ENCODE measurements around the gene SCUBE3. TPM values are rescaled to one million over a fixed set of nuclear protein-coding genes. Genes with fewer than 3 reads are reported as not detected.

The SCUBE3 gene
- total RNA-seq, 3 donors from 2014 or later (not counting 1 experiment from before 2014, with no cell fraction given), result 0.25 to 0.31 TPM; not detected in 1

- H3K9me3 Mint-ChIP-seq, result no peaks in the 10 kb centered on the region
- no peak for DNase-seq
- 81% methylated on average over 1 of the region's 2 CpGs for WGBS (ENCODE audit: insufficient coverage)
- H3K27ac Mint-ChIP-seq, result no peak overlapping the region
- H3K27ac ChIP-seq (ENCODE audit: low read length), result no peak overlapping the region
- H3K27me3 ChIP-seq (ENCODE audit: control insufficient read depth, insufficient read depth, low read length), result no peaks in the 10 kb centered on the region
- H3K27me3 Mint-ChIP-seq (ENCODE audit: low read depth in 2 of 2), result peaks cover 17 to 21% of the 10 kb centered on the region in 2 donors
- no peaks in the 10 kb centered on the region for H3K36me3 ChIP-seq (ENCODE audit: control insufficient read depth, insufficient read depth, low read length)
- no peak for ATAC-seq
- peaks cover 6 to 11% of the 10 kb centered on the region in 2 donors for H3K4me1 Mint-ChIP-seq
- intact Hi-C loops (cut with micrococcal nuclease), result no loop called here
- peaks cover 11% of the 10 kb centered on the region for H3K4me1 ChIP-seq (ENCODE audit: control insufficient read depth, insufficient read depth, low read length)
- H3K4me3 ChIP-seq (ENCODE audit: low read length), result no peak overlapping the region
- no peak overlapping the region for H3K4me3 Mint-ChIP-seq
- no peaks in the 10 kb centered on the region for H3K9me3 ChIP-seq (ENCODE audit: control insufficient read depth, insufficient read depth, low read length)
- TF ChIP-seq CTCF (IDR thresholded peaks at IDR 0.05), result no peak
- no peaks in the 10 kb centered on the region for H3K36me3 Mint-ChIP-seq
Observed at GRCh38 chr6:35186571-35186970, 27.2 kb upstream of the SCUBE3 start.

- Mint-ChIP-seq H3K27ac (no peak overlapping the region), H3K9me3 (no peaks in the 10 kb centered on the region), H3K36me3 (no peaks in the 10 kb centered on the region), H3K27me3 (ENCODE audit: low read depth in 2 of 2) (peaks cover 7 to 11% of the 10 kb centered on the region in 2 donors), H3K4me1 (peaks cover 16% of the 10 kb centered on the region in 2 donors), H3K4me3 (no peak overlapping the region)
- intact Hi-C loops (cut with micrococcal nuclease), result no loop called here
- no peaks in the 10 kb centered on the region for H3K27me3 ChIP-seq (ENCODE audit: control insufficient read depth, insufficient read depth, low read length)
- H3K4me1 ChIP-seq (ENCODE audit: control insufficient read depth, insufficient read depth, low read length), result peaks cover 26% of the 10 kb centered on the region
- no peak for ATAC-seq
- no peaks in the 10 kb centered on the region for H3K36me3 ChIP-seq (ENCODE audit: control insufficient read depth, insufficient read depth, low read length)
- no peak for DNase-seq
- H3K27ac ChIP-seq (ENCODE audit: low read length), result no peak overlapping the region
- TF ChIP-seq CTCF (IDR thresholded peaks at IDR 0.05), result no peak
- no peak overlapping the region for H3K4me3 ChIP-seq (ENCODE audit: low read length)
- no peaks in the 10 kb centered on the region for H3K9me3 ChIP-seq (ENCODE audit: control insufficient read depth, insufficient read depth, low read length)
- WGBS (ENCODE audit: insufficient coverage), result 76% methylated on average over 2 of the region's 3 CpGs
Observed at GRCh38 chr6:35188886-35189285, 24.9 kb upstream of the SCUBE3 start.

GRCh38 chr6:35190306-35190705 lies 23.4 kb upstream of the SCUBE3 start:
- intact Hi-C loops (cut with micrococcal nuclease), result no loop called here
- no peaks in the 10 kb centered on the region for H3K27me3 ChIP-seq (ENCODE audit: control insufficient read depth, insufficient read depth, low read length)
- no peak overlapping the region for H3K27ac ChIP-seq (ENCODE audit: low read length)
- TF ChIP-seq CTCF (IDR thresholded peaks at IDR 0.05), result no peak
- Mint-ChIP-seq H3K4me3 (no peak overlapping the region), H3K27me3 (ENCODE audit: low read depth in 2 of 2) (peaks cover 8 to 10% of the 10 kb centered on the region in 2 donors), H3K9me3 (no peaks in the 10 kb centered on the region), H3K27ac (peak overlapping the region in 1 of 2 donors; percentile 77), H3K36me3 (no peaks in the 10 kb centered on the region), H3K4me1 (peaks cover 16% of the 10 kb centered on the region in 2 donors)
- DNase-seq (no peak), ATAC-seq (no peak)
- H3K9me3 ChIP-seq (ENCODE audit: control insufficient read depth, insufficient read depth, low read length), result no peaks in the 10 kb centered on the region
- no peak overlapping the region for H3K4me3 ChIP-seq (ENCODE audit: low read length)
- peaks cover 28% of the 10 kb centered on the region for H3K4me1 ChIP-seq (ENCODE audit: control insufficient read depth, insufficient read depth, low read length)
- no peaks in the 10 kb centered on the region for H3K36me3 ChIP-seq (ENCODE audit: control insufficient read depth, insufficient read depth, low read length)

GRCh38 chr6:35191889-35192288 lies 21.9 kb upstream of the SCUBE3 start:
- no peak for TF ChIP-seq CTCF (IDR thresholded peaks at IDR 0.05)
- peak overlapping the region; percentile 8 for H3K4me3 ChIP-seq (ENCODE audit: low read length)
- Mint-ChIP-seq H3K36me3 (no peaks in the 10 kb centered on the region), H3K27me3 (ENCODE audit: low read depth in 2 of 2) (peaks cover 7 to 11% of the 10 kb centered on the region in 2 donors), H3K4me3 (no peak overlapping the region), H3K9me3 (no peaks in the 10 kb centered on the region), H3K27ac (peak overlapping the region; percentile 54 to 77), H3K4me1 (peaks cover 16% of the 10 kb centered on the region in 2 donors)
- DNase-seq, result peak; percentile 50 to 60
- peak; percentile 65 to 87 (median 85) for ATAC-seq
- peaks cover 28% of the 10 kb centered on the region for H3K4me1 ChIP-seq (ENCODE audit: control insufficient read depth, insufficient read depth, low read length)
- no peaks in the 10 kb centered on the region for H3K27me3 ChIP-seq (ENCODE audit: control insufficient read depth, insufficient read depth, low read length)
- H3K9me3 ChIP-seq (ENCODE audit: control insufficient read depth, insufficient read depth, low read length), result no peaks in the 10 kb centered on the region
- intact Hi-C loops (cut with micrococcal nuclease), result no loop called here
- H3K27ac ChIP-seq (ENCODE audit: low read length), result peak overlapping the region; percentile 86
- no peaks in the 10 kb centered on the region for H3K36me3 ChIP-seq (ENCODE audit: control insufficient read depth, insufficient read depth, low read length)
- 55% methylated on average over 11 of the region's 11 CpGs for WGBS (ENCODE audit: insufficient coverage)

Measured in natural killer cell (primary cell).